SHP77 (cell line): ENCODE data around the gene CEP63.

Experiments used
- DNase-seq, 2 experiments: peaks; one replicate each; lab custom pipeline; 2025; lab: John Stamatoyannopoulos, UW

The CEP63 gene

DNA sequence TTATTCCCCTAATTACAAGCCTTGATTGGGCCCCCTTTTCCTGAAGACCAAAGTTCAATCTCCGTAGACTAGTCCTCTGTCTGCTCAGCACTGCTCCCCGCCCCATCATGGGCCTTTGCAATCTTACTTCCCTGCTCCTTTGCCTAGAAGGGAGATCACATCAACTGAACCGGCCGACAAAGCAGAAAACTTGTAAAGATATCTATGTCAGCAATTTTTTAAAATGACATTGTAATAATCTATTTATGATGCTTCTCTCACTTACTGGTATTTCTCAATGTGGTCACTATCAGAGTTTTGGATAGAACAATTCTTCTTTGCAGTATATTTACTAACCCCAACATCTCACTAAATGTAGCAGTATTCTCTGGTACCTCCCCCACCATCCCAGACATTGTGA is 17.3 kb upstream of the CEP63 start:
- no peak for DNase-seq

DNA sequence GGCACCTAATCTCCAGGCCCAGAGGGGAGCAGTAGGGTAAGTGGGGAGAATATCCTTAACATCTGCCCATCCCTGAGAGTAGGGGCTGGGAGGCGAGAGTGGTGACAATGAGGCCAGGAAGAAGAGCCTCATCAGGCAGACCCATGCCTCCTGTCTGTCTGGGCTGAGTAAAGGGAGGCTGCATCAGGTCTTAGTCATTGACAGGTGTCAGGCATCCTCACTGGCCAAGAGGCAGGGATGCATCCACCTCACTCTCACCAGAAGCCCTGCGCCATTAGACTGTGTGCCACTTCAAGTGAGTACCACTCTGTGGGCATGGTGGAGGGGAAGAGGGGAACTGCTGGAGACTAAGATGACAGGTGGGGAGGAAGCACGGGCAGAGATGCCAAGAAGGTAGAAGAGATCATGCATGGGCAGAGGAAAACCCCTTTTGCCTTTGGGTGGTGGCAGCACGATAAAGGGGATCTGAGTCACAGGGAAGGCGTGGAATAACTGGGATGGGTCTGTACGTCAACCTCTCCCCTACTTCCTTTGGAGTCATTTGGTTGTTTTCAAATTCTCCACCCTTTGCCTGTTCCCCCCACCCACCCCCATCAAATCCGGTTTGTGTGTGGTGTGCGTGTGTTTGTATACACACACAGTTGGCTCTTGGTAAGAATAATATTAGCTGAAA is 14.2 kb upstream of the CEP63 start:
- DNase-seq: no peak

GRCh38 chr3:134472831-134473230 is 13.0 kb upstream of the CEP63 start:
- DNase-seq: no peak

DNA sequence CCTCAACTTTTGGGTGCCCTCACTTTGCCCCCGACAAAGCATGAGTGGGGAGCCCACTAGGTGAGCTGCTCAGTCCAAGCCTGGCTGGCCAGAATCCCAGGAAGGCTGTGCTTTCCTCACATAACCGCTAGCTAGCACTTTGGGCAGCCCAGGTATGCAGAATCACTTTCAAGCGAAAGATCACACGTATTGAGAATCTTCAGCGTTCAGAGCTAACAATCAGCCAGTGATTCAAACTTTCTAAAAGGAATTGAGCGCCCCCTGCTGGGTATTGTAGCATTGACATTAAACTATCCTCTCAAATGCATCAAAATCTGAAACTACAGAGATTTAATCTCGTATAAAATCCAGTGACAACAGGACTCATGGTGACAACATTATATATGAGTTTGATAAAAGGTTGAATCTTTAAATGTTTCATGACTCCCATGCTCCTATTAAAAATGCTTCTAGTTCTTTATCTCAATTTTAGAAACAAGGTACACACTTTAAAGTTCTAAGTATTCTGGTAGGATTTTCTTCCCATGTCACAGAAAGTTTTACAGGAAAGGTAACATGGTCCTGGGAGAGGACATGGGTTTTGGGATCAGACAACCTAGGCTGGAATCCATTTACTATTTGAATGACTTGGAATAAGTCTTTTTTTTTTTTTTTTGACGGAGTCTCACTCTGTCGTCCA is 11.8 kb upstream of the CEP63 start:
- DNase-seq: peak; percentile 62 to 69

- no peak for DNase-seq
Measured at GRCh38 chr3:134474956-134475355, 10.9 kb upstream of the CEP63 start.

DNA sequence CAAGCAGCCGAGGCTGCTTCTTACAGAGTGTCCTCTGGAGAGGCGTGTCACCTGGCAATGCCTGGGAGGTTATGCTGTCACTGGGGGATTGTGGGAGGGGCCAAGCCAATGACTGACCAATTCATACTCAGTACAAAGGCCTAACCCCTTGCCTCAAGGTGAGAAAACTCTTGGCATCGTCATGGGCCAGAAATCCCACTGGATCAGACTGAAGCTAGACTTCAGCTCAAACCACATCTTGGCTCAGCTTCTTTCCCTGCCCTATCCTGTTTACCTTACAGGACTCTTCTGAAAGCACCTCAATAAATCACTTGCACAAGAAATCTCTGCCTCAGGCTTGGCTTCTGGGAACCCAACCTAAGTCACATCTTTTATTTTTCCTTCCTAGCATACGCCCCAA is 9.6 kb upstream of the CEP63 start:
- DNase-seq: no peak

GRCh38 chr3:134477002-134477401 is 8.9 kb upstream of the CEP63 start:
- no peak for DNase-seq

DNA sequence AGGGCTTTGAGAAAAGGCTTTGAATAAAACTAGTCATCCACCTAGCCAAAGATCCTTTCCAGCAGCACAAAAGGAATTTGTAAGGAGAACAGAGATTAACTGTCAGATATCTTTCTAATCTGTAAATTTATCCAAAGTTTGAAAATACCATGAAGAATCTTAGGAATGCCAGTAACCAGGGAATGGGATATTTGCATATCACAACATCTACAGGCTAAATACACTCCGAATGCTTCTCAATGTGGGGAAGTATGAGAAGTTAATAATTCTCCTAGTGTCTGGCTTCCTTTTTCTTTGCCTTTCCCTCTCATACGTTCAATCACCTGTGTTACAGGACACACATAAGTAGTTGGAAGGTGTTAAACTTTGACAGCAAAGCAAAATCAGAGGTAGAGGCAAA is 7.9 kb upstream of the CEP63 start:
- DNase-seq: no peak

DNA sequence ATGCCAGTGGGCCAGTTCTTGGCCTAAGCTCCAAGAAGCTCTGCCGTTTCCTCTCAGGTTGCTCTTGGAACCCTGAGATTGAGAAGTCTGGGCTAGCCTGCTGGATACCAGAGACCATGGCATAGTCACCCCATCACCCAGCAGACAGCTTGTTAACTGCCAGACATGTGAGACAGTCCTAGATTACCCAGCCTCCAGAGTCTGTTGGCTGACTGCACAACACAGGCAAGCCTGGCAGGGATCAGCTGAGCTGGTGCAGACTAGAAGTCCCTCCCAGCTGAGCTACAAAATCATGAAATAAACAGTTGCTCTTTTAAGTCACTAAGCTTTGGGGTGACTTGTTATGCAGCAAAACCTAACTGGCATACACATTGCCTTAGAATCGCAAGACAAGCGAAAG is 5.3 kb upstream of the CEP63 start:
- no peak for DNase-seq

DNA sequence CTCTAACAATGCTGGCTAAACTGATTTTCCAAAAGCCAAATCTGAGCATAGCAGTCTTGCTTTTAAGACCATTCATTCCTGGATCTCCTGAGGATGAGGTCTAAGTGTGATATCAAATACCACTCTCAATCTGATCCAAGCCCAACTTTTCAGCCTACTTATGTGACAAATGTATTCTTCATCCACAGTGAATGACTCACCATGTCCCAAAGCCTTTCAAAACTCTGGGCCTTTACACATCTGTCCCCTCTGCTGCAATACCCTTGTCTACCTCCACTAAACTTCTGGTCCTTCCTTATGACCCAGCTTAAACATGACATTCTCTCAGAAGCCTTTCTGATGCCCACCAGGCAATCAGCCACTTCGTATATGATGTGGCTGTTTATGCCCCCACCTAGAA is 4.7 kb upstream of the CEP63 start:
- DNase-seq: no peak

- no peak for DNase-seq
Measured at GRCh38 chr3:134482622-134483021, 3.2 kb upstream of the CEP63 start.

DNA sequence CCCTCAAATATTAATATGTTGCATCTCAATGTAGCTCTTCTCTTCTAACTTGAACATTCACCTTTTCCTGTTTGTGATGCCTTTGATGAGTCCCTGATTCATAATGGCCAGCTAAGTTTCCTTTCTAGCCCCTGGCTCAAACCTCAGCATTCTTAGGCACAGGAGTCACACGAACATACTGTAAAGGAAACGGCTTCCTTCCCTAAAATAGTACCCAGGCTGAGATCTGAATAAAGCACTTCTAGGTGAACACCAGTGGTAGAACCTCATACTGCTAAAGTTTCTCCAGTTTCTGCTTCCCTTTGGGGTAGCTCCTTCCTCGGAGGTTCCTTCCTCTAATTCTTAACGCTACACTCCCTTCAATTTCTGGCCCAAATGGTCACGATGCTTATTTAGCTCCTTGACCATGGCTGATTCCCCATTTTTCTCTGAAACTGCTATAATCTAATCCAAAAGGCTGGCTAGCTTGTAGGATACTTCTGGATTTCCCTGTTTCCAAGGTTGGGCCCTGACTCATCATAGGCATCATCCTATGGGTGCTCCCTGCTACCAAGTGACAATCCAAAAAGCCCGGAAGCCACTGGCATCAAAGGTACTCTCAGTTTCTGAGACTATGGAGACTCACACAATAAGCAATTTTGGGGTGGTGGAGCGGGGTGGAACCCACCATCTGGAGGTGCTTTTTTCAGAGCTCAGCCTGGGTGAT is 2.5 kb upstream of the CEP63 start:
- no peak for DNase-seq

DNA sequence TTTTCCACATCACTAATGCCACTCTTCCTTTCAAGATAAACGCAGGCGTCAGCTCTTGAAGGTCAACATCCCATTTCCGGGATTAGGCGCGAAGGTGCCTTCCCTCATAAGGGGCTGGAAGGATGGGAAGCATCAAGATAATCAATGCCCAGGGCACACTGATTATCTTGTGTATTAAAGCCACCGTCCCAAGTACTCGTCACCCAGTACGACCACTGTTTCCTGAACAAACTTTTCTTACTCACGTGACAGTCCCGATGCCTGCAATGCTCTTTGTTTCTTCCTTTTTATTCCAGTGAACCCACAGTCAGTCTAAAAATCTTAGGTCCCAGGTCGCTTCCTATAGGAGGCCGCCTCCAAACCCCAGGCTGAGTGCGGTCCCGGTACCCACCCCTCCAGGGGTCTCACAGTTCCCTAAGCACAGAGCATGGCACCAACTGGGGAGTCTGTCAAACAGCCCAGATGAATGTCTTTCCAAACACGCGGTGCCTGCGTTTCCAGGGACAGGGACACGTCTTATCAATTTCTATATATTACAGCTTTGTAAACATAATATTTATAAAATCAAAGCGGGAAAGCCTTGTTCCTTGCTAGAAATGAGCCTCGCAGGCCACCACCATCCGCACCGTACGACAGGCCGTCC is 661 bp upstream of the CEP63 start:
- peak; percentile 40 to 44 for DNase-seq

- no peak for DNase-seq
Measured at GRCh38 chr3:134486577-134487041, 752 bp downstream of the CEP63 start.

DNA sequence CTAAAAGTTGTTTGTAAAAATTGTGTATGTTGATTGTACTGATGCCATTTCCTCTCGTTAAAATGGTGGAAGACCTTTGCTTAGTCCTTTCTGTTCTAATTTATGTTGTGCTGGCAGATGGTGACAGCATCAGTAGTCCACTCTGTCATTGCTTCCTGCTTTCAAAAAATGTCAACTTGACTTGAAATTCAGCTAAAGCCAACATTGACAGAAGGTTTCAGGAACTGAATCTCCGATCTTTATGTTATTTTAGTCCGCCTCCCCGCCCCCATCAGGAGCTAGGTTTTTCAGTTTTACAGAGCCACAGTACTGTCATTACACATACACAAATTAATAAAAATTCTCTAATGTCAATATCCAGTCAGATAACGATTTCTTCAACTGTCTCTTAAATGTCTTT is 1.5 kb downstream of the CEP63 start:
- no peak for DNase-seq

- DNase-seq: no peak
Measured at GRCh38 chr3:134494495-134494894, 8.6 kb downstream of the CEP63 start.

DNA sequence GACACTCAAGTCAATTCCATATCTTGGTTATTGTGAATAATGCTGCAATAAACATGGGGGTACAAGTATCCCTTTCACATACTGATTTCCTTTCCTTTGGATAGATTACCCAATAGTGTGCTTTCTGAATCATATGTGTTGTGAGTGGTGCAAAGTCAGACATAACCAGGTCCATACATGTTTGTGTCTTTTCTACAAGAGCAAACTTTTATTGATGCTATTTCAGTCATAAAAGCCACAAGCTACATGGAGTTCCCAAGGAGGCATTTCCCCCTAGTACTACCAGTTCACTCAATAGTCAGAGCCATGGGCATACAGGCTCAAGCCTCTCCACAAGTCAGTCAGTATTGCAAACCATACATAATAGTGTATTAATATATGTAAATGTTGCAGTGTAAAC is 10.1 kb downstream of the CEP63 start:
- DNase-seq: no peak

GRCh38 chr3:134496471-134497071 is 10.7 kb downstream of the CEP63 start:
- DNase-seq: no peak

GRCh38 chr3:134503266-134503665 is 17.4 kb downstream of the CEP63 start:
- DNase-seq: no peak

DNA sequence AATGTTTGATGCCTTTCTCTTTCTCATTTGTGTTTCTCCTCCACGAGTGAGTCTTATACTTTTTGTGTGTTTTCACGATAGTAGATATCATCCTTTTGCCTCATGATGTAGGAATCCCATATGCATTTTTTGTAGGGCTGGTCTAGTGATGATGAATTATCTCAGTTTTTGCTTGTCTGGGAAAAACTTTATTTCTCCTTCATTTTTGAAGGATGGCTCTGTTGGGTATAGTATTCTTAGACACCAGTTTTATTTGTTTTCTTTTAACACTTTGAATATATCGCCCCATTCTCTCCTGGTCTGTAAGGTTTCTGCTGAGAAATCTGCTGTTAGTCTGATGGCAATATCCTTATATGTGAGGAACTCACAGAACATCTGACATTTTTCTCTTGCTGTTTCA is 18.3 kb downstream of the CEP63 start:
- no peak for DNase-seq

- no peak for DNase-seq
Measured at GRCh38 chr3:134505485-134505884, 19.6 kb downstream of the CEP63 start.

GRCh38 chr3:134511500-134511899 is 25.6 kb downstream of the CEP63 start:
- DNase-seq: no peak
